Frontal cortex (tissue), 4 donors: ENCODE measurements around the gene FAM221B. TPM values are rescaled to one million over a fixed set of nuclear protein-coding genes. Genes with fewer than 3 reads are reported as not detected.
A peak's percentile ranks its signal among the peaks of the same experiment; 100 is the strongest.

Source experiments
- DNase-seq, 2 donors: peaks; one replicate each; pipeline ENCODE4 v3.0.0; 2012; ENCODE audit warnings: low spot score in 2 of 2
- FAIRE-seq: peaks from 2 replicates; lab custom pipeline; 2012; peaks lifted over from hg19 to GRCh38; lab: Jason Lieb, UNC
- total RNA-seq: library from RNA; depleted of rRNA; stranded (reverse); fragments of >200 nt; gene quantifications from one replicate; pipeline ENCODE4 v1.2.3, GENCODE V29; 2014
- donor health status: control.
- donor health status: control.
- donor health status: control.

FAM221B gene
- total RNA-seq, 1 donor from 2014 or later: not detected

GRCh38 chr9:35797311-35798109 lies 31.0 kb downstream of the FAM221B start:
- no peak for FAIRE-seq

GRCh38 chr9:35795695-35796094 lies 32.8 kb downstream of the FAM221B start:
- DNase-seq (no peak), FAIRE-seq (no peak)

More at GRCh38 chr9:35797311-35798109, 31.0 kb downstream of the FAM221B start:
- DNase-seq: no peak

- DNase-seq (no peak), FAIRE-seq (no peak)
Measured at GRCh38 chr9:35793461-35793860, 35.1 kb downstream of the FAM221B start.

GRCh38 chr9:35792826-35793225 lies 35.7 kb downstream of the FAM221B start:
- DNase-seq (no peak), FAIRE-seq (no peak)

- no peak for FAIRE-seq
- no peak for DNase-seq
Measured at GRCh38 chr9:35792024-35792813, 36.3 kb downstream of the FAM221B start.

GRCh38 chr9:35791297-35791921 lies 37.1 kb downstream of the FAM221B start, which contains the start of gene NPR2:
Gene NPR2 (plus strand): TSS chr9:35791591. CDS start chr9:35792409, 818 bp downstream.
- DNase-seq: peak; percentile 60 to 65

GRCh38 chr9:35790385-35791296 lies 37.9 kb downstream of the FAM221B start:
- FAIRE-seq: no peak

More at GRCh38 chr9:35791297-35791921, 37.1 kb downstream of the FAM221B start, which contains the start of gene NPR2:
- no peak for FAIRE-seq

GRCh38 chr9:35790025-35790384 lies 38.5 kb downstream of the FAM221B start:
- no peak for DNase-seq
- no peak for FAIRE-seq

More at GRCh38 chr9:35790385-35791296, 37.9 kb downstream of the FAM221B start:
- DNase-seq: peak; percentile 79 to 85

GRCh38 chr9:35789541-35789940 lies 39.0 kb downstream of the FAM221B start:
- no peak for FAIRE-seq
- no peak for DNase-seq

- no peak for DNase-seq
- no peak for FAIRE-seq
Measured at GRCh38 chr9:35783418-35783817, 45.1 kb downstream of the FAM221B start.

GRCh38 chr9:35781066-35781465 lies 47.5 kb downstream of the FAM221B start:
- no peak for FAIRE-seq
- no peak for DNase-seq

- FAIRE-seq: no peak
- DNase-seq: no peak
Measured at GRCh38 chr9:35778496-35778895, 50.0 kb downstream of the FAM221B start.

- DNase-seq (no peak), FAIRE-seq (no peak)
Measured at GRCh38 chr9:35776018-35776417, 52.5 kb downstream of the FAM221B start.

- DNase-seq: no peak
- FAIRE-seq: no peak
Measured at GRCh38 chr9:35774907-35775635, 53.5 kb downstream of the FAM221B start.

- FAIRE-seq: no peak
- DNase-seq: no peak
Measured at GRCh38 chr9:35771943-35772342, 56.6 kb downstream of the FAM221B start.

- FAIRE-seq (no peak), DNase-seq (no peak)
Measured at GRCh38 chr9:35771534-35771933, 57.0 kb downstream of the FAM221B start.

- FAIRE-seq (no peak), DNase-seq (no peak)
Measured at GRCh38 chr9:35771075-35771433, 57.5 kb downstream of the FAM221B start.

- DNase-seq: no peak
- FAIRE-seq: no peak
Measured at GRCh38 chr9:35769763-35770162, 58.8 kb downstream of the FAM221B start.

- no peak for FAIRE-seq
- DNase-seq: no peak
Measured at GRCh38 chr9:35767458-35767857, 61.1 kb downstream of the FAM221B start.
